LNCAP (cell line): ENCODE data around the gene TIPIN.

Experiments used
- CTCF ChIP-seq: fragments of 450-650 bp; IDR thresholded peaks from 2 replicates; pipeline ENCODE4 v1.5.1; 2017; ENCODE audit warnings: mild to moderate bottlenecking

Gene TIPIN

DNA sequence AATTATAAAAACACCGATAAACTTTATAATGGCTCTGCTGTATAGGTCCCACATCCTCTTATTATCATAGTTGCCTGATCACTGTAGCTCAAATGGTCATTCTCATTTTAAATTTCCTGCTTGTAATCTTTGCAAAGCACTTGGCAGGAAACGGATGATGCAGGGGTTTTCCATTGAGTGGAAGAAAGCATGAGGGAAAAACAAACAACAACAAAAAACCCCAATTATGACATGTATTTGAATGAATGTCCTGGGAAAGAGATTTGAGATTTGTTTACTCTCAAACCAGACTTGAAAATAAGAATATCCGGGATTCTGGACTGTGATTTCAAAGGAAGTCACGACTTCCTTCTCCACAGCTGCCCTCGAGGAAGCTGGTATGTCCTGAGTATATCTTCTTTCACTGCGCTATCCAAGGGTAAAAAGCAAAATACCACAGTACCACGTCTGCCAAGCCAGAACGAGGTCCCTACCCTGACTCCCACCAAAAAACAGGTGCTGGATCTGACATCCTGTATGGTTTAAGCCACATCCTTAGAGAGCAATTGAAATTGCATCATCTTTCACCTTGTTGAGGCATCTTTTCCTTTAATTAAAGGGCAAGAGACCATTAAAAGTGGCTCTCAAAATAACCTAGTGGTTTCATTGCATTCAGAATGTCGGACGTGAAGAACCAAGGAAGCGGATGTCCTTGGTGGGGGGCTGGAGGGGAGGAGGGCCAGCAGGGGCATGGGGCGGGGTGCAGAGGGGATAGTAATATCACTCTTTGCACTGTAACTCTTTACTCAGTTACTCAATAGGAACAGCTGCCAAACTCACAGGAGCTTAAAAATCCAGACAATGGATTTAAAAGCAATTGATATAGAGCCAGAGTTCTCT lies 13.5 kb upstream of the TIPIN start:
- TF ChIP-seq CTCF: no peak

DNA sequence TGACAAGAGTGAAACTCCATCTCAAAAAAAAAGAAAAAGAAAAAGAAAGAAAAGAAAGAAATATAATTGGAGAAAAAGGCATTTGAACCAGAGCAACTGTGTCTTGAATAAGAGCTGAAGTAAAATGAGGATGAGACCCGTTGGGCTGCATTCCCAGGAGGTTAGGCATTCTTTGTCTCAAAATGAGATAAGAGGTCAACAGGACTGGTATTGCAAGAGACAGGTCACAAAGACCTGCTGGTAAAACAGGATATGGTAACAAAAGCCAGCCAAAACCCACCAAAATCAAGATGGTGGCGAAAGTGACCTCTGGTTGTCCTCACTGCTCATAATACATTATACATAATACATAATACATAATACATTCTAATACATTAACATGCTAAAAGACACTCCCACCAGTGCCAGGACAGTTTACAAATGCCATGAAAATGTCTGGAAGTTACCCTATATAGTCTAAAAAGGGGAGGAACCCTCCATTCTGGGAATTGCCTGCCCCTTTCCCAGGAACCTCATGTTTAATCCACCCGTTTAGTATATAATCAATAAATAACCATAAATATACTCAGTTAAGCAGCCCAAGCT lies 8.6 kb upstream of the TIPIN start:
- no peak for TF ChIP-seq CTCF

GRCh38 chr15:66362776-66363175 lies 6.3 kb upstream of the TIPIN start:
- no peak for TF ChIP-seq CTCF

- TF ChIP-seq CTCF: no peak
Observed at GRCh38 chr15:66359740-66360139, 3.3 kb upstream of the TIPIN start.

GRCh38 chr15:66356077-66356358 lies 467 bp downstream of the TIPIN start:
- no peak for TF ChIP-seq CTCF

DNA sequence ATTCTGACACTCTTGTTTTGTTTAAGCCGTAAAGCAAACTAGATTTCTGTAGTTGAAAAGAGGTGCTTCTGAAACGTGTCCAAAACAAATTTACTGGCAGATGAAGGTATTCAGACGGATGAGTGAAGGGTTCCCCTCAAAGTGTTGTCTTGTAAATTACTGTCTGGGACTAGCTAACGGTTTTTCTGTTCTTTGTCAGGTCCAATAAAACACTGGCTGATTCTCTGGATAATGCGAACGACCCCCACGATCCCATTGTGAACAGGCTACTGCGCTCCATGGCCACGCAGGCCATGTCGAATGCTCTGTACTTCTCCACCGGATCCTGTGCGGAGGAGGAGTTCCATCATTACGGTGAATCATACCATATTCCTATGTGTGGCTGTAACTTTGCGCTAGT lies 27.7 kb downstream of the TIPIN start:
- no peak for TF ChIP-seq CTCF

GRCh38 chr15:66327736-66328135 lies 28.7 kb downstream of the TIPIN start:
- TF ChIP-seq CTCF: no peak
